MCF 10A (cell line): ENCODE measurements around the gene PRELP. TPM values are rescaled to one million over a fixed set of nuclear protein-coding genes. Genes with fewer than 3 reads are reported as not detected.

Experiments
- total RNA-seq: library from RNA; stranded (reverse); gene quantifications from 2 replicates; pipeline ENCODE4 v1.2.3, GENCODE V29; 2022

Gene PRELP
- total RNA-seq, 1 experiment from 2014 or later, result not detected

Other genes starting within 250 kb of the PRELP start
- gene CHIT1, start 246.1 kb upstream of the PRELP start, total RNA-seq, result not detected in 2 replicates
- gene BTG2, start 170.3 kb upstream of the PRELP start, total RNA-seq, result 39.8 and 44.4 TPM in 2 replicates
- gene FMOD, start 124.7 kb upstream of the PRELP start, total RNA-seq, result not detected in 2 replicates
- gene OPTC, start 18.3 kb downstream of the PRELP start, total RNA-seq, result not detected in 2 replicates
- gene ATP2B4, start 151.0 kb downstream of the PRELP start, total RNA-seq, result 15.4 and 17.0 TPM in 2 replicates